Measurements from ENCODE around the gene CNKSR3.

CNKSR3 gene

DNA sequence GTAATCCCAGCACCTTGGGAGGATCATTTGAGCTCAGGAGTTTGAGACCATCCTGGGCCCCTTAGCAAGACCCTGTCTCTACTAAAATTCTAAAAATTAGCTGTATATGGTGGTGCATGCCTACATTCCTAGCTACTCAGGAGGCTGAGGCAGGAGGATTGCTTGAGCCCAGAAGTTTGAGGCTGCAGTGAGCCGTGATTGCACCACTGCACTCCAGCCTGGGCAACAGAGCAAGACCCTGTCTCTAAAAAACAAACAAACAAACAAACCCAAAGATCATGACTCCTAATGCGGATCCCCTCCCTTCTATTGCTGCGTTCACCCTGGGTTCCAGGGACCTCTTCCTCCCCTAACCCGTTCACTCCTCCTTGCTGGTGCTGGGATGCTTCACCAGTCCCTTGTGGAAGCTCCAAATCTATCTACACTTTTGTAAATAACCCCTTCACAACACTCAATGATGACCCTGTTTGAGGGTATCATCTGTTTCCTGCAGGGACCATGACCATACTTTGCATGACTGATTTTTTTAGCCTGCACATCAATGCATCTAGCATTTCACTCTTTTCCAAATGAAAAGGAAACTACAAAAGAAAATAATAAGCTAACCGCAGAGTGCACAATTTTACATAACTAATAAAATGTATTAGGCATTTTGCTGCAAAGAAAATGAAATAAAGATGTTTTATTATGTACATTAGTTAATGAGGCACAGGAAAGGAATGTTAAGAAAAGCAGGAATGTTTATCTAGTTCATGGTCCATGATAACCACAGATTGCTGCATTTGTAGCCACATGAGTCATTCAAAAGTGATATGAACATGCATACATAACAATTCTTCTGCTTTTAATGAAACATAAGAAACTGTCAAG lies 123.4 kb downstream of the CNKSR3 start:
- H3K9me3 ChIP-seq = no peaks in the 10 kb centered on the region; the same call in 1 of the 2 replicates
- H3K4me1 ChIP-seq = peaks cover 29% of the 10 kb centered on the region
- H3K27me3 ChIP-seq (ENCODE audit: low read depth) = no peaks in the 10 kb centered on the region
- in situ Hi-C loops (cut with MboI; ENCODE audit: low sequenced_read_pairs) = no loop called here
- no peaks in the 10 kb centered on the region; the same call in 1 of the 2 replicates for H3K36me3 ChIP-seq (replicated peaks)
- no peak overlapping the region for H3K4me3 ChIP-seq
- DNase-seq (ENCODE audit: low spot score in 2 of 2) = peak; percentile 37 to 92

DNA sequence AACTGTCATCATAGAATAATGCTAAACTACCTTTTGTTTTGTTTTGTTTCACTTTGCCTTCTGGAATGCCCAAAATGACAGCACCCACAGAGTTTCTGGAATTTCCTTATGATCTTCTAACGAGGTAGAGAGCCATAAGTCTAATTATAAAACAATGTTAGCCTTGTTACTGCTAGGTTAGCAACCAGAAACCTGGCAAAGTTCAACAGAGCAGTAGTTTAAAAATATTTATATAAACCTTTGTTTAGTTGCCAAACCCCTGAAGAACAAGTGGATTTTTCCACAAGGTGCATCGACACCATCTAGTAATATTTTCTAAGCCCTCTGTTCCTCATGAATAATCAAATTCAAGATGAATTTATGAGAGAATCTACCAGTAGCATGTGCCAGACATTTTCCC lies 126.3 kb downstream of the CNKSR3 start:
- no peak for DNase-seq (ENCODE audit: low spot score in 2 of 2)
- H3K36me3 ChIP-seq (replicated peaks) = no peaks in the 10 kb centered on the region; the same call in 1 of the 2 replicates
- in situ Hi-C loops (cut with MboI; ENCODE audit: low sequenced_read_pairs) = no loop called here
- H3K4me3 ChIP-seq = no peak overlapping the region
- no peaks in the 10 kb centered on the region for H3K27me3 ChIP-seq (ENCODE audit: low read depth)
- H3K9me3 ChIP-seq = no peaks in the 10 kb centered on the region; the same call in 1 of the 2 replicates
- peaks cover 29% of the 10 kb centered on the region for H3K4me1 ChIP-seq

DNA sequence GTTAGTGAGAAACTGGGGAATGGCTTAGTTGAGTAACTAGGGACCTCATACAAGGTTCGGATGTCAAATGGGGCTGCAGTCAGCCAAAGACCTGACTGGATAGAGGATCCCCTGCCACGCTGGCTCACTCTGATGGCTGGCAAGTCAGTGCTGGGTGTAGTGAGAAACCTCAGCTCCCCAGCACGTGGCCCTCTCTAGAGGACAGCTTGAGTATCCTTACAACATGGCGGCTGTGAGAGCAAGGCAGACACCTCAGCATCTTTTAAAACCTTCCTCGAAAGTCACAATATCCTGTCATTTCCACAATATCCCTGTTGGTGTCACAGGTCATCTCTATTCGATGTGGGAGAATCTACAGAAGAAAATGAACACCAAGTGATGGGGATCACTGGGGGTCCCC lies 127.2 kb downstream of the CNKSR3 start:
- in situ Hi-C loops (cut with MboI; ENCODE audit: low sequenced_read_pairs) = no loop called here
- peaks cover 29% of the 10 kb centered on the region for H3K4me1 ChIP-seq
- no peaks in the 10 kb centered on the region; the same call in 1 of the 2 replicates for H3K9me3 ChIP-seq
- H3K27me3 ChIP-seq (ENCODE audit: low read depth) = no peaks in the 10 kb centered on the region
- no peak overlapping the region for H3K4me3 ChIP-seq
- DNase-seq (ENCODE audit: low spot score in 2 of 2) = no peak
- no peaks in the 10 kb centered on the region for H3K36me3 ChIP-seq (replicated peaks)

DNA sequence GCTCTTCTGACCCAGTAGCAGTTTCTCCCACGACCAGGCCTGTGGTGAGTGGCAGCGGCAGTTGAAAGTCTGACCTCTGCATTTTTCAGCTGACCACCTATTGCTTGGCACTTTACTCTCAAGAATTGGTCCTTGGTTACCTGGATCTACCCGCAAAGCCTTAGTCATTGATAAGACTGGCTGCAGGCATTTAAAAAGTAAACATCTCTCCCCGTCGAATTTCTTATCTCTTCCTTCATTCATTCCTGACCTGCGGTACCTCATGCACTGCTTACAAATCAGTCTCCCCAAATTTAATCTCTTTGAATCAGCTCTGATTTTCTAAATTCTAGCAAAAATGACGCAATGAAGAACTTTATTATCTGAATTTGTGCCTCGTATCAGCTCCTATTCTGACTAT lies 127.7 kb downstream of the CNKSR3 start:
- Histone ChIP-seq H3K4me3 (no peak overlapping the region), H3K9me3 (no peaks in the 10 kb centered on the region; the same call in 1 of the 2 replicates), H3K4me1 (peaks cover 25% of the 10 kb centered on the region), H3K36me3 (replicated peaks) (no peaks in the 10 kb centered on the region), H3K27me3 (ENCODE audit: low read depth) (no peaks in the 10 kb centered on the region)
- DNase-seq (ENCODE audit: low spot score in 2 of 2) = no peak
- in situ Hi-C loops (cut with MboI; ENCODE audit: low sequenced_read_pairs) = no loop called here

DNA sequence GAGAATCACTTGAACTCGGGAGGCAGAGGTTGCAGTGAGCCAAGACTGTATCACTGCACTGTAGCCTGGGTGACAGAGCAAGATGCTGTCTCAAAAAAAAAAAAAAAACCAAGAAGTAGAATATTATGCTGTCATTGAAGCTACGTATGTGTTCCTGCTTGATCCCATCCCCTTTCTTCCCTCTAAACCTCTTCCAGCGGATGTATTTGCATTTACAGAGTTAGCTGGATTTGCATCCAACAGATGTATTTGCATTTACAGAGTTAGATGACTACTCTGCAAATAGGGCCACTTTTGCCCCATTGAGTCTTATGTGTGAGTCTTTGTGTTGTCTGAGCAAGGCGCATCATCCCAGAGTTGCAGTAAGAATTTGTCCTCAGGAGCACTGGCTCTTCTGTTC lies 128.9 kb downstream of the CNKSR3 start:
- peaks cover 16% of the 10 kb centered on the region for H3K4me1 ChIP-seq
- in situ Hi-C loops (cut with MboI; ENCODE audit: low sequenced_read_pairs) = no loop called here
- H3K27me3 ChIP-seq (ENCODE audit: low read depth) = no peaks in the 10 kb centered on the region
- DNase-seq (ENCODE audit: low spot score in 2 of 2) = no peak
- no peak overlapping the region for H3K4me3 ChIP-seq
- H3K9me3 ChIP-seq = no peaks in the 10 kb centered on the region
- H3K36me3 ChIP-seq (replicated peaks) = no peaks in the 10 kb centered on the region

DNA sequence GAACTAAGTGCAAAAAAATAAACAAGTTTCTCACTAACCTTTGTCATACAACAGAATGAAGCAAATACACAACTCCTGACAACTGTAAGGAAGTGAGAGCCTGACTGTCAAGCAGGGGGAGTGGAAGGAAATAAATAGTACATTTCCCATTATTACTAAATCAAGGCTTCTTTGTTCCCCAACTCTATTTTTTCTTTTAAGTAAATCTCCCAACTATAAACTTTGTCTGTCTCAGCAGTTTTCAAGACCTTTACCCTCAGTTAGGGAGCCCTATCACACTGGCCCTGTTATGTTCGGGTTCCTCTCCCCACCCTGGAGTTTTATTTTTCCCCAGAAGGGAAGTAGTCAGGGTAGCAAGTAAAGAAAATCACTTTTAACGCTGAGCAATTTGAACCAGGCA lies 129.7 kb downstream of the CNKSR3 start:
- in situ Hi-C loops (cut with MboI; ENCODE audit: low sequenced_read_pairs) = no loop called here
- DNase-seq (ENCODE audit: low spot score in 2 of 2) = no peak
- H3K4me3 ChIP-seq = no peak overlapping the region

DNA sequence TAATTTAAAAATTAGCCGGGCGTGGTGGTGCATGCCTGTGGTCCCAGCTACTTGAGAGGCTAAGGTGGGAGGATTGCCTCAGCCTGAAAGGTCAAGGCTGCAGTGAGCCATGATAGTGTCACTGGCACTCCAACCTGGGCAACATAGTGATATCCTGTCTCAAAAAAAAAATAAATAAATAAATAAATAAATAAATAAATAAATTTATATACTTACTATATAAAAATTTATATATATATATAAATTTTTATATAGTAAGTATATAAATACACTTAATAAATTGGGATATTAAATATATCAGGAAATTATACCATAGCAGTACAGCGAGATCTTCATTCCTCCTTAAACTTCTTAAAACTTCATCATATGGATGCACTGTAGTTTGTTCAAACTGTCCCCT lies 130.9 kb downstream of the CNKSR3 start:
- no peak overlapping the region for H3K4me3 ChIP-seq
- in situ Hi-C loops (cut with MboI; ENCODE audit: low sequenced_read_pairs) = no loop called here
- H3K4me1 ChIP-seq = peaks cover 6% of the 10 kb centered on the region; the same call in 1 of the 2 replicates
- no peaks in the 10 kb centered on the region for H3K27me3 ChIP-seq (ENCODE audit: low read depth)
- DNase-seq (ENCODE audit: low spot score in 2 of 2) = no peak
- H3K9me3 ChIP-seq = no peaks in the 10 kb centered on the region
- no peaks in the 10 kb centered on the region for H3K36me3 ChIP-seq (replicated peaks)

More for the DNA sequence above, 129.7 kb downstream of the CNKSR3 start:
- H3K9me3 ChIP-seq = no peaks in the 10 kb centered on the region
- H3K4me1 ChIP-seq = peaks cover 14% of the 10 kb centered on the region
- H3K36me3 ChIP-seq (replicated peaks) = no peaks in the 10 kb centered on the region
- H3K27me3 ChIP-seq (ENCODE audit: low read depth) = no peaks in the 10 kb centered on the region

DNA sequence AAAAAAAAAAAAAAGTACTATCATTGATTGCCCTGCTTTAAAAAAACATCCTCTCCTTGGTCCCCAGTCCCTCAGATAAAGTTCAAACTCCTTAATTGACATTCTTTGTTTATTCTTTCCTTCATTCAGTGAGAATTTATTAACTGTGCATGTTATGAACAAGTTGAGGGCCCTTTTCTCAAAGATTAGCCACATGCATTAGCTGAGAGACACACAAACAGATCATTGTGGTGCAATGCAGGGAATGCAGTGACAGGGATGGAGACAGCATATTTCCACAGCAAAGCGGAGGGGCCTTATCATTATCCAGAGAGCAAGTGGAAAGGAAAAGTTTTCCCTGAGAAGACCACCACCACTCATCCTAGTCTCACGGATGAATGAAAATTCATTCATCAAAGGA lies 132.0 kb downstream of the CNKSR3 start:
- DNase-seq (ENCODE audit: low spot score in 2 of 2) = no peak
- no peaks in the 10 kb centered on the region for H3K36me3 ChIP-seq (replicated peaks)
- no peaks in the 10 kb centered on the region for H3K4me1 ChIP-seq
- H3K27me3 ChIP-seq (ENCODE audit: low read depth) = no peaks in the 10 kb centered on the region
- no peak overlapping the region for H3K4me3 ChIP-seq
- H3K9me3 ChIP-seq = 0 out of 2 replicates have a peak, but pooled peaks cover 2% of the 10 kb centered on the region
- in situ Hi-C loops (cut with MboI; ENCODE audit: low sequenced_read_pairs) = no loop called here

DNA sequence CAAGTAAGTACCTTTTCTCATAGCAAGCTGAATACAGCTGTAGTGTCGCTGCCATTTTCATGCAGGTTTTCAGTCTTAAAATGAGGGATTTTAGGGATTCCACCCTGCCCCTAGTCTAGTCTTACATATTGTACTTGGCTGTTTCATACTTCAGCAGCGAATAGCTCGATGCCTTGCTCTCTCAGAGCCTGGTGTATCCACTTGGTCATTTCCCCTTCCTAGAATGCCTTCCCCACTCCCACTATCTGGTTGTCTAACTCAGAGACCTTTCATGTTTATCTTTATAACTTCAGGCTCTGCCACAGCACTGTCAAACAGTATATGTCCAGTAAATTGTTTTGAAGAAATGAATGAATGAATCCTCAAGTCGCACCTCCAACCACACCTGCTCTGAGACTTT lies 132.8 kb downstream of the CNKSR3 start:
- Histone ChIP-seq H3K4me1 (no peaks in the 10 kb centered on the region), H3K36me3 (replicated peaks) (no peaks in the 10 kb centered on the region), H3K27me3 (ENCODE audit: low read depth) (no peaks in the 10 kb centered on the region), H3K4me3 (no peak overlapping the region), H3K9me3 (0 out of 2 replicates have a peak, but pooled peaks cover 2% of the 10 kb centered on the region)
- in situ Hi-C loops (cut with MboI; ENCODE audit: low sequenced_read_pairs) = no loop called here
- DNase-seq (ENCODE audit: low spot score in 2 of 2) = no peak

DNA sequence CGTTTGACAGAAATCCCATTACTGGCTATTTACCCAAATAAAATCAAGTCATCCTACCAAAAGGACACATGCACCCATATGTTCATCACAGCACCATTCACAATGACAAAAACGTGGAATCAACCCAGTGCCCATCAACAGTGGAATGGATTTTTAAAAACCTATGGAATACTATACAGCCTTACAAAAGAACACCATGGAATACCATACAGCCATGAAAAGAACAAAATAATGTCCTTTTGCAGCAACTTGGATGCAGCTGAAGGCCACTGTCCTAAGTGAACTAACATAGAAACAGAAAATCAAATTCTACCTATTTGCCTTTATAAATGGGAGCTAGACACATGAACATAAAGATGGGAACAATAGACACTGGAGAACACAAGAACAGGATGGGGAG lies 136.5 kb downstream of the CNKSR3 start:
- Histone ChIP-seq H3K27me3 (ENCODE audit: low read depth) (no peaks in the 10 kb centered on the region), H3K36me3 (replicated peaks) (no peaks in the 10 kb centered on the region), H3K4me3 (no peak overlapping the region), H3K9me3 (0 out of 2 replicates have a peak, but pooled peaks cover 2% of the 10 kb centered on the region), H3K4me1 (peaks cover 16% of the 10 kb centered on the region)
- in situ Hi-C loops (cut with MboI; ENCODE audit: low sequenced_read_pairs) = no loop called here
- no peak for DNase-seq (ENCODE audit: low spot score in 2 of 2)

DNA sequence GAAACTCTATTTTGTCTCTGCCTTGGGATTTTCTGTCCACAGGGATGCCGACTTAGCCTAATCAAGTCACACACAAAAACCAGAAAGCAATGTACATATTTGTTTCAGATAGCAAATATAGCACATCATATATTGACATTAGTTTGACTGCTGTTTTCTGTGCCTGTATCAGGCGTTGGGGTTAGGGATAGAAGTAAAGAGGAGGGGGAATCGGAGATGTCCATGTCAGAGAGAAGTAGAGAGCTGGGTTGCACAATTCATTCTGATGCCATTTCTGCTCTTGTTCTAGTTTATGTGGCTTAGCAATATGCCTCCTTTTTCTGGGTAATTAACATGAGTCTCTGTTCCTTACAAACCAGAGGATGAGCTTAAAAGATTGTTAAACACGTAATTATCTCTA lies 139.2 kb downstream of the CNKSR3 start:
- H3K9me3 ChIP-seq = 0 out of 2 replicates have a peak, but pooled peaks cover 2% of the 10 kb centered on the region
- no peaks in the 10 kb centered on the region for H3K36me3 ChIP-seq (replicated peaks)
- peaks cover 16% of the 10 kb centered on the region for H3K4me1 ChIP-seq
- no peak overlapping the region for H3K4me3 ChIP-seq
- no peak for DNase-seq (ENCODE audit: low spot score in 2 of 2)
- no peaks in the 10 kb centered on the region for H3K27me3 ChIP-seq (ENCODE audit: low read depth)
- in situ Hi-C loops (cut with MboI; ENCODE audit: low sequenced_read_pairs) = no loop called here

DNA sequence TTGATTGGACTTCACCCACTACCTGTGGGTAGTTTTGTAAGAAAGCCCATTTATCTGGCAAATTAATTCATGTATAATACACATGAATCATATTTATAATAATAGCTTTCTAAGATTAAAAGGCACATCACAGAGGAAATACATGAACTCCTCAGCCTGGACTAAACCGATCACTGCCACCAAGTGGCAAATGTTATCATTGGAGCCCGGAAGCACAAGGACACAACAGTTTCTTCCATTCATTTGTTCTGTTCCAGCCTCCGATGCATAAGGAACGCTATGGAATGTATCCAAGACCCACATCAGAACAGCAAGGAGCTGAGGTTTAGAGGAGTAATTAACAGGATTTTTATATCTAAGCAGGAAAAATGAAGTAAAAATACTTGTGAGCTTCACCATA lies 139.9 kb downstream of the CNKSR3 start:
- in situ Hi-C loops (cut with MboI; ENCODE audit: low sequenced_read_pairs) = no loop called here
- H3K36me3 ChIP-seq (replicated peaks) = no peaks in the 10 kb centered on the region
- DNase-seq (ENCODE audit: low spot score in 2 of 2) = peak; percentile 37 to 43
- H3K4me3 ChIP-seq = no peak overlapping the region
- H3K4me1 ChIP-seq = peaks cover 16% of the 10 kb centered on the region
- H3K27me3 ChIP-seq (ENCODE audit: low read depth) = no peaks in the 10 kb centered on the region
- 0 out of 2 replicates have a peak, but pooled peaks cover 2% of the 10 kb centered on the region for H3K9me3 ChIP-seq

DNA sequence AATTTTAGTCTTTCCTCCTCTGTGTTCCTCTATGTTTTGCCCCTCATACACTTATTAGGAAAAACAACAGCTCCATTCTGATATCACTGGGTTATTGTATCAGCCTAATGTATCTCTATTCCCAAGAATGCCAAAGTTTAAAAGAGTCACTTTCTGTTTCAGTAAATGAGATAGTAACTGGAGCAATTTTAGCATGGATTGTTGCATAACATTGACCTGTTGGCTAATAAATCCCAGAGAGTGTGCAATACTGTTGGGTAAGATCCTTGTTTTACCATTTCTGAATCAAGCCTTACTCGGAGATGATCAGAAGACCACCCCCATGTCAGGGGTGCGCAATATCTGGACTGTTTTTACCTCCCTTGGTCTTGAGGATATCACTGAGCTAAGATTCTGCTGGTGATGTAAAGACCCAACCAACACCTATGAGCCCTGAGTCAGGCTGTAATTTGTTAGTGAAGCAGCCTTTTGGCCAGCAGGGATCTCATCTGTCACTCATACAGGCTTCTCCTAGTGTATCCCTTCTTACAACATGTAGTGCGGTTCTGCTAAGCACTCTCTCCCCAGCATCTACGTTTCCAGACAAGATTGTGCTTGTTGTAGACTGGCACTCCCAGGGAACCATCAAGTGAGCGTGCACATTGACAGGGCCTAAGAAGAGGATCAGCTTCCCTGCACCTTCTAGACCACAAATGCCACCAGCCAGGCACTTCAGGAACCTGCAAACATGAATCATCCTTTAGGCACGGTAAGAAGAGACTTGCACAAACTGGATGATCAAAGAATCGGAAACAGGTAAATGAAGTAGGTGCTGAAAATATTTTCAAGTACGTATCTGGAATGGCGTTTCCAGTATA lies 142.4 kb downstream of the CNKSR3 start:
- no peak for DNase-seq (ENCODE audit: low spot score in 2 of 2)

More for the DNA sequence above, 142.4 kb downstream of the CNKSR3 start:
- in situ Hi-C loops (cut with MboI; ENCODE audit: low sequenced_read_pairs) = loop anchor here (10.0 kb wide), 1 partner anchor 213 kb away; no protein-coding TSS in a partner anchor
- no peaks in the 10 kb centered on the region for H3K27me3 ChIP-seq (ENCODE audit: low read depth)
- no peaks in the 10 kb centered on the region for H3K9me3 ChIP-seq
- no peaks in the 10 kb centered on the region for H3K36me3 ChIP-seq (replicated peaks)
- peaks cover 16% of the 10 kb centered on the region for H3K4me1 ChIP-seq
- H3K4me3 ChIP-seq = no peak overlapping the region

All from HAP-1 (cell line).